ENCODE data around the gene INMT.

INMT gene

GRCh38 chr7:30805931-30806330, 54.0 kb downstream of the INMT start:
- Histone ChIP-seq H3K9me3 (ENCODE audit: control insufficient read depth, insufficient read depth, low read depth, low read length) (no peaks in the 10 kb centered on the region), H3K27ac (ENCODE audit: extremely low read depth, low read depth, low read length) (no peak overlapping the region), H3K4me3 (ENCODE audit: low read depth, low read length) (no peak overlapping the region), H3K4me1 (ENCODE audit: control insufficient read depth, insufficient read depth, low read length) (no peaks in the 10 kb centered on the region), H3K36me3 (ENCODE audit: control insufficient read depth in 2 of 2, insufficient read depth in 1 of 2, low read length in 2 of 2) (no peaks in the 10 kb centered on the region)
- CTCF ChIA-PET = no interaction called here
- TF ChIP-seq, protein P1, sequence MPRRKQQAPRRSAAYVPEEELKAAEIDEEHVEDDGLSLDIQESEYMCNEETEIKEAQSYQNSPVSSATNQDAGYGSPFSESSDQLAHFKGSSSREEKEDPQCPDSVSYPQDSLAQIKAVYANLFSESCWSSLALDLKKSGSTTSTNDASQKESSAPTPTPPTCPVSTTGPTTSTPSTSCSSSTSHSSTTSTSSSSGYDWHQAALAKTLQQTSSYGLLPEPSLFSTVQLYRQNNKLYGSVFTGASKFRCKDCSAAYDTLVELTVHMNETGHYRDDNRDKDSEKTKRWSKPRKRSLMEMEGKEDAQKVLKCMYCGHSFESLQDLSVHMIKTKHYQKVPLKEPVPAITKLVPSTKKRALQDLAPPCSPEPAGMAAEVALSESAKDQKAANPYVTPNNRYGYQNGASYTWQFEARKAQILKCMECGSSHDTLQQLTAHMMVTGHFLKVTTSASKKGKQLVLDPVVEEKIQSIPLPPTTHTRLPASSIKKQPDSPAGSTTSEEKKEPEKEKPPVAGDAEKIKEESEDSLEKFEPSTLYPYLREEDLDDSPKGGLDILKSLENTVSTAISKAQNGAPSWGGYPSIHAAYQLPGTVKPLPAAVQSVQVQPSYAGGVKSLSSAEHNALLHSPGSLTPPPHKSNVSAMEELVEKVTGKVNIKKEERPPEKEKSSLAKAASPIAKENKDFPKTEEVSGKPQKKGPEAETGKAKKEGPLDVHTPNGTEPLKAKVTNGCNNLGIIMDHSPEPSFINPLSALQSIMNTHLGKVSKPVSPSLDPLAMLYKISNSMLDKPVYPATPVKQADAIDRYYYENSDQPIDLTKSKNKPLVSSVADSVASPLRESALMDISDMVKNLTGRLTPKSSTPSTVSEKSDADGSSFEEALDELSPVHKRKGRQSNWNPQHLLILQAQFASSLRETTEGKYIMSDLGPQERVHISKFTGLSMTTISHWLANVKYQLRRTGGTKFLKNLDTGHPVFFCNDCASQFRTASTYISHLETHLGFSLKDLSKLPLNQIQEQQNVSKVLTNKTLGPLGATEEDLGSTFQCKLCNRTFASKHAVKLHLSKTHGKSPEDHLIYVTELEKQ (tag by site-specific recombination; IDR thresholded peaks at IDR 0.05; ENCODE audit: borderline replicate concordance) = no peak
- TF ChIP-seq PRDM10 (tag by site-specific recombination; IDR thresholded peaks at IDR 0.05) (no peak), KLF10 (tag by site-specific recombination; IDR thresholded peaks at IDR 0.05) (no peak), SP7 (tag by site-specific recombination; IDR thresholded peaks at IDR 0.05) (no peak), ZNF785 (tag by site-specific recombination; IDR thresholded peaks at IDR 0.05) (no peak)
- POLR2A ChIA-PET = no interaction called here

Data from HEK293 (cell line).